IMR-90 (cell line): ENCODE data around the gene USP12. TPM values are rescaled to one million over a fixed set of nuclear protein-coding genes. Genes with fewer than 3 reads are reported as not detected.

ENCODE experiments used
- ATAC-seq: fragments of 200-7000 bp; cut with Tn5 transposase; 2 replicates; pipeline ENCODE4 v1.9.1; 2020; ENCODE audit warnings: low read depth, mild to moderate bottlenecking, moderate library complexity
- BruUV-seq: library from RNA; stranded (reverse); fragments of 400-500 nt; replicated peaks from 2 replicates; lab custom pipeline; 2021; lab: Mats Ljungman, UMichigan
- CTCF ChIA-PET: fragments of 300-600 bp; formaldehyde crosslinking; extraction: SDS; loops from one replicate; lab custom pipeline; 2021; ENCODE audit warnings: antibody characterized with exemption; lab: Yijun Ruan, JAX
- POLR2A ChIA-PET: fragments of 300-600 bp; sonication (Branson Sonifier 250); formaldehyde crosslinking; loops from one replicate; lab custom pipeline; 2022; ENCODE audit warnings: antibody characterized with exemption; ENCODE audit not compliant: unreplicated experiment; lab: Charles Lee
- DNase-seq: peaks from one replicate; pipeline ENCODE4 v3.0.0; 2013
- H2AFZ ChIP-seq: replicated peaks from 2 replicates; pipeline ENCODE3; 2013; ENCODE audit warnings: low read length, mild to moderate bottlenecking; ENCODE audit not compliant: poor library complexity
- H2AK5ac ChIP-seq: 2 replicates; pipeline ENCODE4 v1.6.1; 2013; ENCODE audit warnings: low read depth, low read length, inconsistent platforms
- H2AK9ac ChIP-seq: replicated peaks from 2 replicates; pipeline ENCODE3; 2013; ENCODE audit warnings: mild to moderate bottlenecking, low read depth, low read length, moderate library complexity; ENCODE audit not compliant: poor library complexity
- H2BK120ac ChIP-seq: 2 replicates; pipeline ENCODE4 v1.6.1; 2013; ENCODE audit warnings: low read depth, low read length, inconsistent platforms
- H2BK15ac ChIP-seq: 3 replicates; pipeline ENCODE4 v1.6.1; 2013; ENCODE audit warnings: low read depth, low read length, inconsistent platforms
- H2BK20ac ChIP-seq: 2 replicates; pipeline ENCODE4 v1.6.1; 2013; ENCODE audit warnings: low read depth, mild to moderate bottlenecking, inconsistent platforms, low read length, moderate library complexity
- H2BK5ac ChIP-seq: 2 replicates; pipeline ENCODE4 v1.6.1; 2013; ENCODE audit warnings: mild to moderate bottlenecking, low read depth, low read length, inconsistent platforms; ENCODE audit not compliant: poor library complexity, severe bottlenecking
- H3K14ac ChIP-seq: replicated peaks from 2 replicates; pipeline ENCODE4 v1.6.1; 2013; ENCODE audit warnings: low read depth, low read length, inconsistent platforms
- H3K18ac ChIP-seq: 2 replicates; pipeline ENCODE4 v1.6.1; 2013; ENCODE audit warnings: low read depth, low read length, control low read depth
- H3K23ac ChIP-seq: 2 replicates; pipeline ENCODE4 v1.6.1; 2013; ENCODE audit warnings: low read depth, low read length, inconsistent platforms
- H3K27ac ChIP-seq: 2 replicates; pipeline ENCODE4 v1.5.1; 2013; ENCODE audit warnings: mild to moderate bottlenecking, control low read depth, low read length; ENCODE audit not compliant: insufficient read depth
- H3K27me3 ChIP-seq: 2 replicates; pipeline ENCODE4 v1.6.1; 2013; ENCODE audit warnings: low read length; ENCODE audit not compliant: control insufficient read depth, insufficient read depth
- H3K36me3 ChIP-seq: 2 replicates; pipeline ENCODE4 v1.6.1; 2013; ENCODE audit warnings: low read length, mixed read lengths; ENCODE audit not compliant: control insufficient read depth, insufficient read depth
- H3K4ac ChIP-seq: 2 replicates; pipeline ENCODE4 v1.6.1; 2013; ENCODE audit warnings: low read depth, low read length, inconsistent platforms
- H3K4me1 ChIP-seq: 2 replicates; pipeline ENCODE4 v1.6.1; 2013; ENCODE audit warnings: low read length, mixed read lengths; ENCODE audit not compliant: control insufficient read depth, insufficient read depth
- H3K4me2 ChIP-seq: 2 replicates; pipeline ENCODE4 v1.6.1; 2013; ENCODE audit warnings: low read depth, mild to moderate bottlenecking, control low read depth, low read length, moderate library complexity
- H3K4me3 ChIP-seq: 2 replicates; pipeline ENCODE4 v1.5.1; 2013; ENCODE audit warnings: low read depth, mild to moderate bottlenecking, control low read depth, low read length, moderate library complexity; ENCODE audit not compliant: insufficient read depth
- H3K56ac ChIP-seq: 2 replicates; pipeline ENCODE4 v1.6.1; 2013; ENCODE audit warnings: low read length, inconsistent platforms; ENCODE audit not compliant: insufficient read depth; ENCODE audit errors: extremely low read depth
- H3K79me1 ChIP-seq, 2 experiments: 2 replicates each; pipeline ENCODE4 v1.6.1; 2013; ENCODE audit warnings: low read length in 2 of 2, inconsistent platforms in 1 of 2, low read depth in 1 of 2
- H3K9ac ChIP-seq: 2 replicates; pipeline ENCODE4 v1.6.1; 2013; ENCODE audit warnings: low read depth, low read length, control low read depth
- H3K9me1 ChIP-seq: 2 replicates; pipeline ENCODE4 v1.6.1; 2013; ENCODE audit warnings: low read length, inconsistent platforms; ENCODE audit not compliant: insufficient read depth
- H3K9me3 ChIP-seq: 2 replicates; pipeline ENCODE4 v1.6.1; 2013; ENCODE audit warnings: low read length; ENCODE audit not compliant: control insufficient read depth, insufficient read depth
- H4K20me1 ChIP-seq: 2 replicates; pipeline ENCODE4 v1.6.1; 2013; ENCODE audit warnings: low read length, inconsistent platforms; ENCODE audit not compliant: insufficient read depth
- H4K5ac ChIP-seq: 2 replicates; pipeline ENCODE4 v1.6.1; 2013; ENCODE audit warnings: mild to moderate bottlenecking, low read depth, low read length, control low read depth
- H4K8ac ChIP-seq, 2 experiments: 2 replicates each; pipeline ENCODE4 v1.6.1; 2013; ENCODE audit warnings: low read depth in 2 of 2, low read length in 2 of 2, control low read depth in 1 of 2, inconsistent platforms in 1 of 2
- H4K91ac ChIP-seq: 2 replicates; pipeline ENCODE4 v1.6.1; 2013; ENCODE audit warnings: low read depth, low read length, inconsistent platforms; ENCODE audit not compliant: insufficient read depth
- BHLHE40 ChIP-seq: fragments of 150-350 bp; IDR thresholded peaks from 2 replicates; pipeline ENCODE4 v1.6.1; 2016; ENCODE audit warnings: mild to moderate bottlenecking, low read depth, low read length
- MAZ ChIP-seq: IDR thresholded peaks from 2 replicates; pipeline ENCODE4 v1.6.1; 2012; ENCODE audit warnings: low read depth, mild to moderate bottlenecking, low read length, improper control_type of control experiment, moderate library complexity, borderline replicate concordance
- WGBS, 2 experiments: methylation state at CpG; one replicate each; pipeline versions ENCODE4 v1.1.5 to v1.1.7; 2013; ENCODE audit warnings: missing lambda C conversion rate in 2 of 2; ENCODE audit not compliant: insufficient read length in 1 of 2; ENCODE audit errors: extremely low coverage in 2 of 2; 5-methylcytosine and 5-hydroxymethylcytosine counted together
- dilution Hi-C: fragments of 300-500 bp; cut with HindIII; formaldehyde crosslinking; loops from one replicate; pipeline ENCODE4 v1.14.3; 2018; ENCODE audit warnings: low sequenced_read_pairs; ENCODE audit not compliant: unreplicated experiment
- in situ Hi-C: fragments of 300-500 bp; cut with MboI; formaldehyde crosslinking; loops from 3 replicates; pipeline ENCODE4 v1.14.3; 2019; ENCODE audit warnings: low sequenced_read_pairs, inconsistent platforms, mixed read lengths
- intact Hi-C: fragments of 100-400 bp; cut with micrococcal nuclease; formaldehyde crosslinking; loops from 2 replicates; pipeline ENCODE4 v1.10.0; 2022
- polyA plus RNA-seq, 3 experiments: library from polyadenylated mRNA; depleted of rRNA; stranded (reverse); fragments of >200 nt; gene quantifications; 2 replicates each; pipeline ENCODE4 v1.2.3, GENCODE V29; 2012; ENCODE audit warnings: low replicate concordance in 1 of 3
- total RNA-seq: library from RNA; depleted of rRNA; stranded (reverse); fragments of >200 nt; gene quantifications from 2 replicates; pipeline ENCODE4 v1.2.3, GENCODE V29; 2012

USP12 gene
- total and polyA plus RNA-seq, 2 of the 4 experiments (the other 2 are of a cell fraction): 11.8 to 16.5 TPM

GRCh38 chr13:27037571-27037970, 134.0 kb downstream of the USP12 start:
- intact Hi-C loops: loop anchor here (2.0 kb wide), 1 partner anchor 15 kb away; no protein-coding TSS in a partner anchor
- Histone ChIP-seq H3K79me1 (no peaks in the 10 kb centered on the region), H3K18ac (0 out of 2 replicates have a peak overlapping the region, but pooled peaks have one; percentile 15), H3K9ac (no peak overlapping the region), H4K8ac (no peak overlapping the region), H3K14ac (no peak overlapping the region; the same call in 1 of the 2 replicates), H2BK15ac (peak overlapping the region; percentile 29; the same call in 1 of the 3 replicates), H4K5ac (0 out of 2 replicates have a peak overlapping the region, but pooled peaks have one; percentile 25), H3K23ac (no peak overlapping the region), H2AFZ (no peak overlapping the region), H3K9me3 (peaks cover 3% of the 10 kb centered on the region; the same call in 1 of the 2 replicates), H3K9me1 (peaks cover 13% of the 10 kb centered on the region), H2BK120ac (peak overlapping the region; percentile 10; the same call in 1 of the 2 replicates), H3K4me3 (no peak overlapping the region), H3K27ac (no peak overlapping the region), H3K4me1 (peaks cover 24% of the 10 kb centered on the region), H2AK9ac (no peak overlapping the region), H3K36me3 (no peaks in the 10 kb centered on the region), H2AK5ac (peak overlapping the region; percentile 82; the same call in 1 of the 2 replicates), H3K56ac (no peak overlapping the region), H2BK5ac (no peak overlapping the region), H3K4me2 (no peak overlapping the region), H4K91ac (peak overlapping the region; percentile 71), H4K20me1 (no peaks in the 10 kb centered on the region), H2BK20ac (0 out of 2 replicates have a peak overlapping the region, but pooled peaks have one; percentile 45), H3K4ac (peak overlapping the region; percentile 38; the same call in 1 of the 2 replicates), H3K27me3 (no peaks in the 10 kb centered on the region)
- ChIA-PET POLR2A (no interaction called here), CTCF (interaction anchor here (1.2 kb wide), 1 partner anchor 9 kb away, joined by 3 read pairs; no protein-coding TSS in a partner anchor)
- in situ Hi-C loops: no loop called here
- no TSS peak for BruUV-seq
- TF ChIP-seq MAZ (no peak), BHLHE40 (no peak)
- ATAC-seq: no peak
- no peak for DNase-seq
- dilution Hi-C loops: no loop called here
- WGBS, 2 experiments: 83% methylated on average over 1 of the region's 5 CpGs; no CpG with 5 or more reads in 1 of the 2 experiments
